Mucosa of descending colon (tissue), 3 donors: ENCODE measurements around the gene NAA40. TPM values are rescaled to one million over a fixed set of nuclear protein-coding genes. Genes with fewer than 3 reads are reported as not detected.

ENCODE experiments used
- ATAC-seq: fragments of 200-7000 bp; cut with Tn5 transposase; one replicate; pipeline ENCODE4 v1.9.1; 2020; ENCODE audit warnings: mild to moderate bottlenecking, moderate library complexity
- DNase-seq, 3 donors: peaks; one replicate each; pipeline ENCODE4 v3.0.0-alpha.2; 2020
- H3K36me3 ChIP-seq: fragments of 200-600 bp; one replicate; pipeline ENCODE4 v1.8.0; 2021; ENCODE audit warnings: low read depth, mild to moderate bottlenecking
- H3K4me1 ChIP-seq: fragments of 200-600 bp; one replicate; pipeline ENCODE4 v1.8.0; 2021; ENCODE audit warnings: low read depth, mild to moderate bottlenecking
- H3K4me3 ChIP-seq: fragments of 200-600 bp; one replicate; pipeline ENCODE4 v1.8.0; 2021; ENCODE audit warnings: mild to moderate bottlenecking
- H3K9me3 ChIP-seq: fragments of 200-600 bp; one replicate; pipeline ENCODE4 v1.8.0; 2021; ENCODE audit warnings: mild to moderate bottlenecking
- CTCF ChIP-seq: fragments of 200-600 bp; IDR thresholded peaks from one replicate; pipeline ENCODE4 v1.8.0; 2022; ENCODE audit warnings: antibody characterized with exemption, mild to moderate bottlenecking
- intact Hi-C, 2 donors: fragments of 100-400 bp; cut with DNase I in 1 of 2; cut with micrococcal nuclease in 1 of 2; formaldehyde crosslinking; loops; one replicate each; pipeline versions ENCODE4 v1.11.0 to v1.11.1; 2022; cut with DNase I, micrococcal nuclease
- total RNA-seq, 3 donors: library from RNA; stranded (reverse); fragmentation: NEBNext Ultra II Directional in 2 of 3; extraction: Animal tissue kit (Norgen Biotek cat#: 25700) in 2 of 3; gene quantifications; one replicate each; pipeline versions ENCODE4 v1.2.1 to v1.2.4, GENCODE V29; 2021 to 2023
- donor health status: DM: no; HTN: no; CAD: no; lungs with moderate emphysema.
- donor health status: DM: no; HTN: no; CAD: no.
- donor health status: DM: no; HTN: yes; CAD: no.

Gene NAA40
- total RNA-seq, 3 donors from 2014 or later: 18.7 to 43.6 (median 23.4) TPM

GRCh38 chr11:63940786-63941185 lies 2.0 kb downstream of the NAA40 start:
- ATAC-seq (no peak), DNase-seq (no peak)
- TF ChIP-seq CTCF: no peak
- no peaks in the 10 kb centered on the region for H3K9me3 ChIP-seq
- H3K36me3 ChIP-seq: no peaks in the 10 kb centered on the region
- peaks cover 10% of the 10 kb centered on the region for H3K4me1 ChIP-seq
- intact Hi-C loops: no loop called here
- H3K4me3 ChIP-seq: no peak overlapping the region

GRCh38 chr11:63941901-63942300 lies 3.1 kb downstream of the NAA40 start:
- no peak for ATAC-seq
- no peak for DNase-seq
- Histone ChIP-seq H3K4me1 (peaks cover 10% of the 10 kb centered on the region), H3K4me3 (no peak overlapping the region), H3K9me3 (no peaks in the 10 kb centered on the region), H3K36me3 (no peaks in the 10 kb centered on the region)
- TF ChIP-seq CTCF: no peak
- intact Hi-C loops: no loop called here

- ATAC-seq: no peak
- no peak for TF ChIP-seq CTCF
- DNase-seq: no peak
- intact Hi-C loops: no loop called here
- Histone ChIP-seq H3K4me3 (no peak overlapping the region), H3K36me3 (no peaks in the 10 kb centered on the region), H3K9me3 (no peaks in the 10 kb centered on the region), H3K4me1 (peaks cover 10% of the 10 kb centered on the region)
Observed at GRCh38 chr11:63942803-63943202, 4.0 kb downstream of the NAA40 start.

- intact Hi-C loops: loop anchor here (2.0 to 5.0 kb wide), 2 partner anchors 108 kb away; partner anchors contain the start of gene MARK2 (in 1 of the 2)
- ATAC-seq (peak; percentile 75), DNase-seq (peak in 1 of 3 donors; percentile 36)
- TF ChIP-seq CTCF: no peak
- Histone ChIP-seq H3K4me3 (no peak overlapping the region), H3K4me1 (peaks cover 10% of the 10 kb centered on the region), H3K9me3 (no peaks in the 10 kb centered on the region), H3K36me3 (no peaks in the 10 kb centered on the region)
Observed at GRCh38 chr11:63944987-63945386, 6.2 kb downstream of the NAA40 start.

- ATAC-seq (peak; percentile 92), DNase-seq (peak in 2 of 3 donors; percentile 70 to 82)
- Histone ChIP-seq H3K4me3 (no peak overlapping the region), H3K36me3 (no peaks in the 10 kb centered on the region), H3K4me1 (peaks cover 10% of the 10 kb centered on the region), H3K9me3 (no peaks in the 10 kb centered on the region)
- TF ChIP-seq CTCF: peak; percentile 40
- intact Hi-C loops: loop anchor here (2.0 to 5.0 kb wide), 2 partner anchors 108 to 109 kb away; partner anchors contain the start of gene MARK2 (in 1 of the 2)
Observed at GRCh38 chr11:63945477-63946163, 6.8 kb downstream of the NAA40 start.
